H1 (cell line): ENCODE data around the gene ITPK1. TPM values are rescaled to one million over a fixed set of nuclear protein-coding genes. Genes with fewer than 3 reads are reported as not detected.

Experiments used
- ATF3 ChIP-seq: IDR thresholded peaks from 2 replicates; pipeline ENCODE4 v1.6.1; 2011; ENCODE audit warnings: low read depth, mild to moderate bottlenecking, low read length; ENCODE audit not compliant: insufficient read depth
- SP4 ChIP-seq: IDR thresholded peaks from 2 replicates; pipeline ENCODE4 v1.6.1; 2012; ENCODE audit warnings: low read length, inconsistent platforms
- polyA plus RNA-seq, 7 experiments: library from polyadenylated mRNA; depleted of rRNA in 3 of 7; stranded (reverse) in 5 of 7; unstranded in 2 of 7; fragments of >200 nt in 5 of 7; fragments of 200-250 nt in 2 of 7; gene quantifications; 1 replicate in 5 of 7; 2 replicates in 1 of 7; 4 replicates in 1 of 7; pipeline versions ENCODE4 v1.2.1 to v1.2.3, GENCODE V29; 2011 to 2013; ENCODE audit warnings: missing spikeins in 2 of 7, mixed read lengths in 2 of 7
- total RNA-seq: library from RNA; stranded (reverse); fragmentation: NEBNext Ultra II Directional; extraction: Animal tissue kit (Norgen Biotek cat#: 25700); gene quantifications from 2 replicates; pipeline ENCODE4 v1.2.1, GENCODE V29; 2021

The ITPK1 gene
- total and polyA plus RNA-seq, 2 of the 8 experiments (the other 6 are each of a cell fraction or from before 2014, with no cell fraction given), result 108 to 143 TPM

DNA sequence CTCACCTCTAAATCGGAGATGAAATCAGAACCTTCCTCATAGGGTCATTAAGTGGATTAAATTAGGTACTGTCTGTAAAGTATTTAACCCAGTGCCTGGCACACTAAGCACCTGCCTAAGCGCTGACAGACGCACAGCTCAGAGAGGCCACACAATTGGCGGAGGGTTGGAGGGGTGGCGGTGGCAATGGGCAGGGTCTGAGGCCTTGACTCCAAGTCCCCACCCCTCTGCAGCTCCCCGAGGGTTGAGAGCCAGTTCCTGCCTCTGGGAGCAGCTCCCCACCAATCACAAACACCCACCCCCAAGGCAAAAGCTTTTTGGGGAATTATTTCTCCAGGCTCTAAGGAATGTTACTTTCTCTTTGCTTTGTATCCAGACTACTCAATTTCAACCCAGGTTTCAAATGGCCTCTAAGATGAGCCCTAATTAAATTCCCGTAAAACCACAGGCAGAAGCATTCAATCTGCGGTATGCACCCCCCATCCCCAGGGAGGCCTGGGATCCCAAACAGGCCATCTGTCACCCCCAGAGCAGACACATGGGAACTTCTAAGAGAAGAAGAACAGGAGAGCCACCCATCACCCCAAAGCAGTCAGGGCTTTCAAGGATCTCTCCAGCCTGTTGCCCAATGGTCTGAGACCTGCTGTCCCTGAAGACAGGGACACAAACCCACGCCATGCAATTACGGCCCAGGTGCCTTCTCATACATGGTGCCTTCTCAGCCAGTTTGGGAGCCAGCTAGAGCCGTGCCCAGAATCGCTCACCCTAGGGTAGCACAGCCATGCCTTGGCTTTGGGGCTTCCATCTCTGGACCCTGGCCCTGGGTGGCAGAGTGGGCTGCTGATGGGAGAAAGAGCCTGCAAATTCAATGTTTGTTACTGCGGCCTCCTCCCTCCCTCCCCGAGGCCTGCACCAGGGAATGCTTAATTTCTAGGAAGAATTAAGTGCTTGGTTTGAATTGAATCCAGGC, 126.7 kb downstream of the ITPK1 start (continued):
- TF ChIP-seq ATF3 (no peak), SP4 (no peak)
